ENCODE results near the gene NYAP2. TPM values are rescaled to one million over a fixed set of nuclear protein-coding genes. Genes with fewer than 3 reads are reported as not detected.

Gene NYAP2
- total RNA-seq, 1 experiment from 2014 or later = not detected

GRCh38 chr2:225381609-225382008 is 17.9 kb upstream of the NYAP2 start:
- H2AFZ ChIP-seq (ENCODE audit: low read depth, low read length, poor library complexity, severe bottlenecking) = no peak overlapping the region
- POLR2A ChIA-PET = no interaction called here
- DNase-seq (ENCODE audit: low read depth, low spot score) (no peak), ATAC-seq (no peak)
- H3K9me3 ChIP-seq (ENCODE audit: control insufficient read depth in 1 of 2, insufficient read depth in 1 of 2, low read depth in 1 of 2, low read length in 2 of 2) = no peaks in the 10 kb centered on the region
- H3K4me3 ChIP-seq (replicated peaks in 1 of 2; ENCODE audit: low read depth in 1 of 2, low read length in 2 of 2) = no peak overlapping the region
- H4K20me1 ChIP-seq (ENCODE audit: insufficient read depth) = no peaks in the 10 kb centered on the region
- H3K9me2 ChIP-seq (ENCODE audit: insufficient read depth) = no peaks in the 10 kb centered on the region
- no peaks in the 10 kb centered on the region for H3K36me3 ChIP-seq (ENCODE audit: control insufficient read depth in 1 of 2, insufficient read depth in 2 of 2, low read length in 2 of 2)
- H3K27me3 ChIP-seq (ENCODE audit: insufficient read depth, low read length) = no peaks in the 10 kb centered on the region
- H3K4me2 ChIP-seq (ENCODE audit: low read length) = no peak overlapping the region
- CTCF ChIA-PET = no interaction called here
- RAD21 ChIA-PET (ENCODE audit: low non-redundant PET in 1 of 2, low total read pairs in 2 of 2, uncharacterized antibody in 2 of 2, unreplicated experiment in 2 of 2) = no interaction called here
- intact Hi-C loops (cut with micrococcal nuclease) = no loop called here
- H3K9ac ChIP-seq (ENCODE audit: low read length) = no peak overlapping the region
- H3K27ac ChIP-seq (ENCODE audit: low read depth, low read length) = no peak overlapping the region
- no peaks in the 10 kb centered on the region for H3K4me1 ChIP-seq (ENCODE audit: control insufficient read depth in 1 of 2, insufficient read depth in 2 of 2, low read length in 2 of 2)
- no TSS peak for BruUV-seq (replicated peaks)
- no peaks in the 10 kb centered on the region for H3K79me2 ChIP-seq (ENCODE audit: insufficient read depth, low read length)
- TF ChIP-seq JUND (IDR thresholded peaks at IDR 0.05) = no peak
- TF ChIP-seq ZBTB33 (IDR thresholded peaks at IDR 0.05; ENCODE audit: extremely low read depth, insufficient replicate concordance, low read length) = no peak
- TF ChIP-seq, protein P1, sequence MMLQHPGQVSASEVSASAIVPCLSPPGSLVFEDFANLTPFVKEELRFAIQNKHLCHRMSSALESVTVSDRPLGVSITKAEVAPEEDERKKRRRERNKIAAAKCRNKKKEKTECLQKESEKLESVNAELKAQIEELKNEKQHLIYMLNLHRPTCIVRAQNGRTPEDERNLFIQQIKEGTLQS (IDR thresholded peaks at IDR 0.05) = no peak

- Histone ChIP-seq H2AFZ (ENCODE audit: low read depth, low read length, poor library complexity, severe bottlenecking) (no peak overlapping the region), H3K27me3 (ENCODE audit: insufficient read depth, low read length) (peaks cover 31% of the 10 kb centered on the region), H3K27ac (ENCODE audit: low read depth, low read length) (no peak overlapping the region), H3K79me2 (ENCODE audit: insufficient read depth, low read length) (no peaks in the 10 kb centered on the region), H4K20me1 (ENCODE audit: insufficient read depth) (no peaks in the 10 kb centered on the region; the same call in 1 of the 2 replicates), H3K9ac (ENCODE audit: low read length) (no peak overlapping the region), H3K4me2 (ENCODE audit: low read length) (no peak overlapping the region), H3K9me3 (ENCODE audit: control insufficient read depth in 1 of 2, insufficient read depth in 1 of 2, low read depth in 1 of 2, low read length in 2 of 2) (no peaks in the 10 kb centered on the region), H3K4me3 (replicated peaks in 1 of 2; ENCODE audit: low read depth in 1 of 2, low read length in 2 of 2) (no peak overlapping the region), H3K36me3 (ENCODE audit: control insufficient read depth in 1 of 2, insufficient read depth in 2 of 2, low read length in 2 of 2) (no peaks in the 10 kb centered on the region), H3K9me2 (ENCODE audit: insufficient read depth) (no peaks in the 10 kb centered on the region), H3K4me1 (ENCODE audit: control insufficient read depth in 1 of 2, insufficient read depth in 2 of 2, low read length in 2 of 2) (no peaks in the 10 kb centered on the region)
- ATAC-seq (no peak), DNase-seq (ENCODE audit: low read depth, low spot score) (no peak)
- POLR2A ChIA-PET = no interaction called here
- RAD21 ChIA-PET (ENCODE audit: low non-redundant PET in 1 of 2, low total read pairs in 2 of 2, uncharacterized antibody in 2 of 2, unreplicated experiment in 2 of 2) = no interaction called here
- no TSS peak for BruUV-seq (replicated peaks)
- CTCF ChIA-PET = no interaction called here
- intact Hi-C loops (cut with micrococcal nuclease) = no loop called here
- TF ChIP-seq TCF7L2 (IDR thresholded peaks at IDR 0.05; ENCODE audit: borderline replicate concordance, extremely low read depth, insufficient read depth, insufficient read length) (no peak), CBX3 (IDR thresholded peaks at IDR 0.05; ENCODE audit: low read depth) (no peak), SIN3A (IDR thresholded peaks at IDR 0.05; ENCODE audit: low read depth) (no peak), POLR2AphosphoS5 (IDR thresholded peaks at IDR 0.05; ENCODE audit: low read depth, low read length) (no peak), EZH2 (IDR thresholded peaks at IDR 0.05) (no peak), EZH2phosphoT487 (IDR thresholded peaks at IDR 0.05; ENCODE audit: borderline replicate concordance) (no peak), CEBPB (IDR thresholded peaks at IDR 0.05; ENCODE audit: low read depth) (no peak), ZNF274 (IDR thresholded peaks at IDR 0.05; ENCODE audit: low read depth, low read length) (no peak), ZBTB33 (IDR thresholded peaks at IDR 0.05; ENCODE audit: extremely low read depth, insufficient replicate concordance, low read length) (no peak)
- TF ChIP-seq, protein P2, sequence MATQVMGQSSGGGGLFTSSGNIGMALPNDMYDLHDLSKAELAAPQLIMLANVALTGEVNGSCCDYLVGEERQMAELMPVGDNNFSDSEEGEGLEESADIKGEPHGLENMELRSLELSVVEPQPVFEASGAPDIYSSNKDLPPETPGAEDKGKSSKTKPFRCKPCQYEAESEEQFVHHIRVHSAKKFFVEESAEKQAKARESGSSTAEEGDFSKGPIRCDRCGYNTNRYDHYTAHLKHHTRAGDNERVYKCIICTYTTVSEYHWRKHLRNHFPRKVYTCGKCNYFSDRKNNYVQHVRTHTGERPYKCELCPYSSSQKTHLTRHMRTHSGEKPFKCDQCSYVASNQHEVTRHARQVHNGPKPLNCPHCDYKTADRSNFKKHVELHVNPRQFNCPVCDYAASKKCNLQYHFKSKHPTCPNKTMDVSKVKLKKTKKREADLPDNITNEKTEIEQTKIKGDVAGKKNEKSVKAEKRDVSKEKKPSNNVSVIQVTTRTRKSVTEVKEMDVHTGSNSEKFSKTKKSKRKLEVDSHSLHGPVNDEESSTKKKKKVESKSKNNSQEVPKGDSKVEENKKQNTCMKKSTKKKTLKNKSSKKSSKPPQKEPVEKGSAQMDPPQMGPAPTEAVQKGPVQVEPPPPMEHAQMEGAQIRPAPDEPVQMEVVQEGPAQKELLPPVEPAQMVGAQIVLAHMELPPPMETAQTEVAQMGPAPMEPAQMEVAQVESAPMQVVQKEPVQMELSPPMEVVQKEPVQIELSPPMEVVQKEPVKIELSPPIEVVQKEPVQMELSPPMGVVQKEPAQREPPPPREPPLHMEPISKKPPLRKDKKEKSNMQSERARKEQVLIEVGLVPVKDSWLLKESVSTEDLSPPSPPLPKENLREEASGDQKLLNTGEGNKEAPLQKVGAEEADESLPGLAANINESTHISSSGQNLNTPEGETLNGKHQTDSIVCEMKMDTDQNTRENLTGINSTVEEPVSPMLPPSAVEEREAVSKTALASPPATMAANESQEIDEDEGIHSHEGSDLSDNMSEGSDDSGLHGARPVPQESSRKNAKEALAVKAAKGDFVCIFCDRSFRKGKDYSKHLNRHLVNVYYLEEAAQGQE (IDR thresholded peaks at IDR 0.05; ENCODE audit: low read depth) = no peak
- TF ChIP-seq, protein P1 (IDR thresholded peaks at IDR 0.05) = no peak
Measured at GRCh38 chr2:225398372-225398771, 1.1 kb upstream of the NYAP2 start.

All from HCT116 (cell line).